H9 (cell line): ENCODE results near the gene PHACTR2. TPM values are rescaled to one million over a fixed set of nuclear protein-coding genes. Genes with fewer than 3 reads are reported as not detected.

ENCODE experiments used
- DNase-seq: peaks from one replicate; pipeline ENCODE4 v3.0.0-alpha.2; 2017
- H2AFZ ChIP-seq: one replicate; pipeline ENCODE4 v1.6.1; 2013; ENCODE audit warnings: mild to moderate bottlenecking, low read length, control low read depth, moderate library complexity
- H2AK5ac ChIP-seq: 2 replicates; pipeline ENCODE4 v1.6.1; 2013; ENCODE audit warnings: low read length, control low read depth, mixed read lengths; ENCODE audit not compliant: insufficient read length
- H2BK120ac ChIP-seq: one replicate; pipeline ENCODE4 v1.6.1; 2013; ENCODE audit warnings: low read depth, mild to moderate bottlenecking, low read length, control low read depth, inconsistent platforms; ENCODE audit not compliant: poor library complexity, severe bottlenecking
- H2BK12ac ChIP-seq: 2 replicates; pipeline ENCODE4 v1.6.1; 2013; ENCODE audit warnings: low read length, control low read depth, mixed read lengths, low read depth; ENCODE audit not compliant: insufficient read length
- H2BK15ac ChIP-seq: 2 replicates; pipeline ENCODE4 v1.6.1; 2013; ENCODE audit warnings: low read depth, low read length, control low read depth
- H2BK20ac ChIP-seq: one replicate; pipeline ENCODE4 v1.6.1; 2013; ENCODE audit warnings: low read depth, mild to moderate bottlenecking, low read length, control low read depth, inconsistent platforms; ENCODE audit not compliant: poor library complexity, severe bottlenecking
- H2BK5ac ChIP-seq: 2 replicates; pipeline ENCODE4 v1.6.1; 2013; ENCODE audit warnings: low read length, control low read depth, mixed read lengths; ENCODE audit not compliant: insufficient read length
- H3K14ac ChIP-seq: 2 replicates; pipeline ENCODE4 v1.6.1; 2013; ENCODE audit warnings: low read length, control low read depth; ENCODE audit not compliant: insufficient read depth
- H3K18ac ChIP-seq: 2 replicates; pipeline ENCODE4 v1.6.1; 2013; ENCODE audit warnings: low read depth, mild to moderate bottlenecking, mixed read lengths, low read length, control low read depth; ENCODE audit not compliant: insufficient read length
- H3K23ac ChIP-seq: 2 replicates; pipeline ENCODE4 v1.6.1; 2013; ENCODE audit warnings: low read length, control low read depth, mixed read lengths, low read depth; ENCODE audit not compliant: insufficient read length
- H3K23me2 ChIP-seq: 2 replicates; pipeline ENCODE4 v1.6.1; 2013; ENCODE audit warnings: low read depth, mild to moderate bottlenecking, mixed read lengths, low read length, control low read depth; ENCODE audit not compliant: insufficient read length, poor library complexity, severe bottlenecking
- H3K27ac ChIP-seq: 2 replicates; pipeline ENCODE4 v1.5.1; 2013; ENCODE audit warnings: low read length, control low read depth, mixed read lengths, low read depth; ENCODE audit not compliant: insufficient read length
- H3K27me3 ChIP-seq: 2 replicates; pipeline ENCODE4 v1.6.1; 2013; ENCODE audit warnings: low read length, control low read depth, inconsistent platforms; ENCODE audit not compliant: insufficient read depth
- H3K4ac ChIP-seq: 2 replicates; pipeline ENCODE4 v1.6.1; 2013; ENCODE audit warnings: low read depth, mild to moderate bottlenecking, control low read depth, inconsistent platforms, low read length, moderate library complexity
- H3K4me1 ChIP-seq: 2 replicates; pipeline ENCODE4 v1.6.1; 2013; ENCODE audit warnings: low read length, control low read depth, inconsistent platforms; ENCODE audit not compliant: insufficient read depth
- H3K4me2 ChIP-seq: 2 replicates; pipeline ENCODE4 v1.6.1; 2013; ENCODE audit warnings: low read length, control low read depth, mixed read lengths; ENCODE audit not compliant: insufficient read length, insufficient read depth
- H3K56ac ChIP-seq: 2 replicates; pipeline ENCODE4 v1.6.1; 2013; ENCODE audit warnings: low read depth, mild to moderate bottlenecking, mixed read lengths, low read length, control low read depth; ENCODE audit not compliant: insufficient read length
- H3K79me1 ChIP-seq: 2 replicates; pipeline ENCODE4 v1.6.1; 2013; ENCODE audit warnings: low read depth, mild to moderate bottlenecking, moderate library complexity, low read length, control low read depth, inconsistent platforms; ENCODE audit not compliant: insufficient read depth, poor library complexity, severe bottlenecking
- H3K79me2 ChIP-seq: 2 replicates; pipeline ENCODE4 v1.6.1; 2013; ENCODE audit warnings: low read length, control low read depth, inconsistent platforms; ENCODE audit not compliant: insufficient read depth
- H3K9ac ChIP-seq: 2 replicates; pipeline ENCODE4 v1.6.1; 2013; ENCODE audit warnings: low read length, control low read depth, mixed read lengths; ENCODE audit not compliant: insufficient read length; ENCODE audit errors: extremely low read depth
- H3K9me3 ChIP-seq: one replicate; pipeline ENCODE4 v1.6.1; 2013; ENCODE audit warnings: low read depth, low read length, inconsistent platforms; ENCODE audit not compliant: control insufficient read depth
- H3T11ph ChIP-seq: one replicate; pipeline ENCODE4 v1.6.1; 2013; ENCODE audit warnings: mild to moderate bottlenecking, low read length, control low read depth, inconsistent platforms
- H4K20me1 ChIP-seq: one replicate; pipeline ENCODE4 v1.6.1; 2013; ENCODE audit not compliant: control insufficient read depth, insufficient read length, insufficient read depth
- H4K5ac ChIP-seq: 2 replicates; pipeline ENCODE4 v1.6.1; 2013; ENCODE audit warnings: low read depth, mild to moderate bottlenecking, mixed read lengths, low read length, control low read depth; ENCODE audit not compliant: insufficient read length
- H4K8ac ChIP-seq: replicated peaks from 2 replicates; pipeline ENCODE4 v1.6.1; 2013; ENCODE audit warnings: low read length, control low read depth, mixed read lengths, low read depth; ENCODE audit not compliant: insufficient read length
- H4K91ac ChIP-seq: 2 replicates; pipeline ENCODE4 v1.6.1; 2013; ENCODE audit warnings: low read depth, mild to moderate bottlenecking, moderate library complexity, mixed read lengths, low read length, control low read depth; ENCODE audit not compliant: insufficient read length
- H3K27ac Mint-ChIP-seq, 3 experiments: 2 replicates in 2 of 3; 3 replicates in 1 of 3; pipeline ENCODE4 v1.8.0; 2020 to 2021; ENCODE audit warnings: mixed read lengths in 3 of 3, mild to moderate bottlenecking in 1 of 3, moderate library complexity in 1 of 3
- H3K27me3 Mint-ChIP-seq: 2 replicates; pipeline ENCODE4 v1.8.0; 2021; ENCODE audit warnings: low read depth, mild to moderate bottlenecking, moderate library complexity, mixed read lengths
- H3K36me3 Mint-ChIP-seq, 3 experiments: 2 replicates in 2 of 3; 3 replicates in 1 of 3; pipeline ENCODE4 v1.8.0; 2020 to 2021; ENCODE audit warnings: low read depth in 3 of 3, mixed read lengths in 3 of 3; ENCODE audit not compliant: insufficient read depth in 1 of 3
- H3K4me1 Mint-ChIP-seq, 2 experiments: 2 replicates each; pipeline ENCODE4 v1.8.0; 2020; ENCODE audit warnings: mixed read lengths in 2 of 2
- H3K4me3 Mint-ChIP-seq, 2 experiments: 2 replicates in 1 of 2; 3 replicates in 1 of 2; pipeline ENCODE4 v1.8.0; 2020 to 2021; ENCODE audit warnings: mild to moderate bottlenecking in 2 of 2, mixed read lengths in 2 of 2, moderate library complexity in 1 of 2
- H3K9me3 Mint-ChIP-seq, 2 experiments: 2 replicates in 1 of 2; 3 replicates in 1 of 2; pipeline ENCODE4 v1.8.0; 2020; ENCODE audit warnings: mild to moderate bottlenecking in 2 of 2, mixed read lengths in 2 of 2, moderate library complexity in 1 of 2
- CTCF ChIP-seq: fragments of 200-600 bp; sonication (generic); conservative IDR thresholded peaks from 3 replicates; pipeline ENCODE4 v1.8.0; 2021; ENCODE audit warnings: antibody characterized with exemption, mild to moderate bottlenecking
- WGBS: extraction: QIAGEN DNeasy Blood & Tissue Kit; methylation state at CpG from one replicate; pipeline ENCODE4 v1.1.7; 2013; ENCODE audit warnings: missing lambda C conversion rate, low lambda C conversion rate, mixed read lengths; ENCODE audit not compliant: insufficient read length; ENCODE audit errors: extremely low coverage; 5-methylcytosine and 5-hydroxymethylcytosine counted together
- total RNA-seq: library from RNA; stranded (reverse); gene quantifications from 2 replicates; pipeline ENCODE4 v1.2.1, GENCODE V29; 2021

PHACTR2 gene
- total RNA-seq, 1 experiment from 2014 or later = 131 TPM

- DNase-seq = no peak
- Histone ChIP-seq H3K18ac (no peak overlapping the region), H4K8ac (no peak overlapping the region), H3K4me1 (no peaks in the 10 kb centered on the region), H3K79me2 (peaks cover 9% of the 10 kb centered on the region; the same call in 1 of the 2 replicates), H2AFZ (no peak overlapping the region), H2BK120ac (no peak overlapping the region), H2BK20ac (no peak overlapping the region), H3K27me3 (no peaks in the 10 kb centered on the region), H3K9ac (peak overlapping the region; percentile 13), H3K79me1 (no peaks in the 10 kb centered on the region), H4K20me1 (no peaks in the 10 kb centered on the region), H2BK12ac (no peak overlapping the region), H2BK5ac (no peak overlapping the region), H2AK5ac (no peak overlapping the region), H4K5ac (no peak overlapping the region), H3K23ac (no peak overlapping the region), H3K9me3 (no peaks in the 10 kb centered on the region), H3K4ac (no peak overlapping the region), H3T11ph (no peak overlapping the region), H3K4me2 (peak overlapping the region; percentile 46), H3K56ac (no peak overlapping the region), H3K23me2 (peaks cover 4% of the 10 kb centered on the region), H4K91ac (no peak overlapping the region), H2BK15ac (no peak overlapping the region), H3K27ac (no peak overlapping the region), H3K14ac (peak overlapping the region; percentile 83; the same call in 1 of the 2 replicates)
- peak overlapping the region; percentile 93 to 99 (median 98) for H3K27ac Mint-ChIP-seq
- H3K4me1 Mint-ChIP-seq = peaks cover 10 to 14% of the 10 kb centered on the region in 2 experiments
- H3K36me3 Mint-ChIP-seq = peaks cover 23 to 38% (median 33%) of the 10 kb centered on the region in 3 experiments
- TF ChIP-seq CTCF = no peak
- no peaks in the 10 kb centered on the region for H3K27me3 Mint-ChIP-seq
- WGBS = no CpG with 5 or more reads among the region's 7 CpGs
- H3K9me3 Mint-ChIP-seq = no peaks in the 10 kb centered on the region
- H3K4me3 Mint-ChIP-seq = peak overlapping the region; percentile 97 to 98
These were observed 164.7 kb downstream of the PHACTR2 start for GRCh38 chr6:143842461-143842901.
